Caco-2 (cell line): ENCODE results near the gene KLHL18. TPM values are rescaled to one million over a fixed set of nuclear protein-coding genes. Genes with fewer than 3 reads are reported as not detected.
A peak's percentile ranks its signal among the peaks of the same experiment; 100 is the strongest.

Source experiments
- BruUV-seq: library from RNA; stranded (reverse); fragments of 400-500 nt; replicated peaks from 2 replicates; lab custom pipeline; 2021; lab: Mats Ljungman, UMichigan
- CTCF ChIA-PET: fragments of 300-600 bp; sonication (Branson Sonifier 250); formaldehyde crosslinking; loops from one replicate; lab custom pipeline; 2022; ENCODE audit warnings: antibody characterized with exemption; lab: Charles Lee
- POLR2A ChIA-PET: fragments of 300-600 bp; sonication (Branson Sonifier 250); formaldehyde crosslinking; loops from one replicate; lab custom pipeline; 2022; ENCODE audit warnings: antibody characterized with exemption; lab: Charles Lee
- DNase-seq, 2 experiments: peaks; one replicate each; pipeline versions ENCODE4 v3.0.0 to v3.0.0-alpha.2; 2020 to 2022
- H3K27me3 ChIP-seq: replicated peaks from 2 replicates; pipeline ENCODE4 v1.6.0; 2011; ENCODE audit warnings: low read length; ENCODE audit not compliant: control insufficient read depth, insufficient read depth
- H3K36me3 ChIP-seq: 2 replicates; pipeline ENCODE4 v1.5.1; 2011; ENCODE audit warnings: low read length; ENCODE audit not compliant: control insufficient read depth, insufficient read depth
- H3K4me1 ChIP-seq: fragments of 250-450 bp; sonication (Bioruptor Pico); 2 replicates; pipeline ENCODE4 v1.5.1; 2020; ENCODE audit warnings: mild to moderate bottlenecking
- H3K4me3 ChIP-seq: 2 replicates; pipeline ENCODE4 v1.5.1; 2011; ENCODE audit warnings: low read depth, mild to moderate bottlenecking, control low read depth, low read length
- H3K9me3 ChIP-seq: fragments of 250-450 bp; sonication (Bioruptor Pico); 2 replicates; pipeline ENCODE4 v1.5.1; 2020; ENCODE audit warnings: mild to moderate bottlenecking, moderate library complexity
- H3K27ac Mint-ChIP-seq: one replicate; pipeline ENCODE4 v1.8.0; 2022; ENCODE audit warnings: mixed read lengths; ENCODE audit not compliant: unreplicated experiment
- H3K27me3 Mint-ChIP-seq: one replicate; pipeline ENCODE4 v1.8.0; 2022; ENCODE audit warnings: mixed read lengths; ENCODE audit not compliant: insufficient read depth, unreplicated experiment
- H3K36me3 Mint-ChIP-seq: one replicate; pipeline ENCODE4 v1.8.0; 2022; ENCODE audit warnings: mild to moderate bottlenecking, mixed read lengths; ENCODE audit not compliant: insufficient read depth, unreplicated experiment
- H3K4me1 Mint-ChIP-seq: one replicate; pipeline ENCODE4 v1.8.0; 2022; ENCODE audit warnings: low read depth, mixed read lengths; ENCODE audit not compliant: unreplicated experiment
- H3K4me3 Mint-ChIP-seq: one replicate; pipeline ENCODE4 v1.8.0; 2022; ENCODE audit warnings: mild to moderate bottlenecking, moderate library complexity, mixed read lengths; ENCODE audit not compliant: unreplicated experiment
- H3K9me3 Mint-ChIP-seq: one replicate; pipeline ENCODE4 v1.8.0; 2022; ENCODE audit warnings: mixed read lengths; ENCODE audit not compliant: unreplicated experiment
- CTCF ChIP-seq, 2 experiments: fragments of 200-600 bp in 1 of 2; IDR thresholded peaks; 1 replicate in 1 of 2; 2 replicates in 1 of 2; pipeline versions ENCODE4 v1.5.1 to v1.8.0; 2011 to 2022; ENCODE audit warnings: antibody characterized with exemption in 1 of 2, control low read depth in 1 of 2, inconsistent platforms in 1 of 2, low read depth in 1 of 2, low read length in 1 of 2, mild to moderate bottlenecking in 1 of 2, moderate library complexity in 1 of 2; ENCODE audit not compliant: insufficient read depth in 1 of 2, severe bottlenecking in 1 of 2, unreplicated experiment in 1 of 2
- intact Hi-C: fragments of 100-400 bp; cut with micrococcal nuclease; formaldehyde crosslinking; loops from one replicate; pipeline ENCODE4 v1.10.0; 2022; ENCODE audit not compliant: unreplicated experiment
- total RNA-seq: library from RNA; stranded (reverse); gene quantifications from 2 replicates; pipeline ENCODE4 v1.2.3, GENCODE V29; 2022

Gene KLHL18
- total RNA-seq, 1 experiment from 2014 or later, result 29.5 TPM

- peak overlapping the region; percentile 90 for H3K27ac Mint-ChIP-seq
- peak; percentile 82 to 87 for DNase-seq
- no peaks in the 10 kb centered on the region for H3K27me3 Mint-ChIP-seq
- H3K4me3 Mint-ChIP-seq, result peak overlapping the region; percentile 69
- Histone ChIP-seq H3K9me3 (no peaks in the 10 kb centered on the region), H3K4me3 (peak overlapping the region; percentile 5; the same call in 1 of the 2 replicates), H3K4me1 (peaks cover 33% of the 10 kb centered on the region), H3K27me3 (no peaks in the 10 kb centered on the region), H3K36me3 (no peaks in the 10 kb centered on the region; the same call in none of the 2 replicates)
- H3K9me3 Mint-ChIP-seq, result no peaks in the 10 kb centered on the region
- H3K4me1 Mint-ChIP-seq, result peaks cover 17% of the 10 kb centered on the region
- CTCF ChIA-PET, result interaction anchor here (0.9 to 2.1 kb wide), 5 partner anchors 11 to 27 kb away, joined by 3 to 13 read pairs (median 5); partner anchors contain the start of gene PTPN23
- peak in 1 of 2 experiments; percentile 42 for TF ChIP-seq CTCF (IDR thresholded peaks at IDR 0.05; ENCODE audit: insufficient read depth in 1 of 2, low read depth in 1 of 2, low read length in 1 of 2, severe bottlenecking in 1 of 2, unreplicated experiment in 1 of 2)
- intact Hi-C loops, result loop anchor here (1.0 kb wide), 2 partner anchors 9 to 14 kb away; no protein-coding TSS in a partner anchor
- BruUV-seq, result no TSS peak
- POLR2A ChIA-PET, result interaction anchor here (0.6 to 2.2 kb wide), 2 partner anchors 14 to 48 kb away, joined by 13 to 15 read pairs; partner anchors contain the start of gene PTPN23
- peaks cover 40% of the 10 kb centered on the region for H3K36me3 Mint-ChIP-seq
Measured at GRCh38 chr3:47394140-47394870, 111.6 kb downstream of the KLHL18 start.

- no peak for TF ChIP-seq CTCF (IDR thresholded peaks at IDR 0.05; ENCODE audit: insufficient read depth in 1 of 2, low read depth in 1 of 2, low read length in 1 of 2, severe bottlenecking in 1 of 2, unreplicated experiment in 1 of 2)
- H3K4me1 Mint-ChIP-seq, result peaks cover 17% of the 10 kb centered on the region
- no peak for DNase-seq
- peaks cover 45% of the 10 kb centered on the region for H3K36me3 Mint-ChIP-seq
- Histone ChIP-seq H3K4me3 (no peak overlapping the region), H3K9me3 (no peaks in the 10 kb centered on the region), H3K36me3 (no peaks in the 10 kb centered on the region; the same call in none of the 2 replicates), H3K4me1 (peaks cover 33% of the 10 kb centered on the region), H3K27me3 (no peaks in the 10 kb centered on the region)
- peak overlapping the region; percentile 69 for H3K4me3 Mint-ChIP-seq
- ChIA-PET POLR2A (interaction anchor here (0.6 to 2.2 kb wide), 2 partner anchors 14 to 47 kb away, joined by 13 to 15 read pairs; partner anchors contain the start of gene PTPN23), CTCF (interaction anchor here (0.9 to 2.1 kb wide), 3 partner anchors 10 to 26 kb away, joined by 3 to 13 read pairs (median 5); no protein-coding TSS in a partner anchor)
- BruUV-seq, result no TSS peak
- H3K9me3 Mint-ChIP-seq, result no peaks in the 10 kb centered on the region
- intact Hi-C loops, result loop anchor here (1.0 kb wide), 2 partner anchors 10 to 15 kb away; no protein-coding TSS in a partner anchor
- H3K27me3 Mint-ChIP-seq, result no peaks in the 10 kb centered on the region
- peak overlapping the region; percentile 90 for H3K27ac Mint-ChIP-seq
Measured at GRCh38 chr3:47394881-47395280, 112.1 kb downstream of the KLHL18 start.

Other genes starting within 250 kb of the KLHL18 start
- 47.6 and 48.8 TPM in 2 replicates for gene SETD2, start 118.8 kb upstream of the KLHL18 start, total RNA-seq
- gene KIF9, start 145 bp upstream of the KLHL18 start, total RNA-seq, result 7.1 and 7.2 TPM in 2 replicates
- 46.8 and 49.6 TPM in 2 replicates for gene PTPN23, start 98.1 kb downstream of the KLHL18 start, total RNA-seq
- 104 and 115 TPM in 2 replicates for gene SCAP, start 193.0 kb downstream of the KLHL18 start, total RNA-seq
- 41.0 and 42.0 TPM in 2 replicates for gene ELP6, start 230.8 kb downstream of the KLHL18 start, total RNA-seq